Neural cell (in vitro differentiated cells): ENCODE measurements around the gene TSGA10.
"Not testable (repeated sequence)": the region's sequence is repeated elsewhere in the genome, so short reads cannot be mapped to it uniquely, and the experiment has no call there.

Experiments
- EZH2 ChIP-seq: fragments of 200-600, 300-800 bp; shearing (Covaris generic), sonication (generic); IDR thresholded peaks from 2 replicates; pipeline ENCODE4 v1.6.1; 2014; ENCODE audit warnings: antibody characterized with exemption, low read length, borderline replicate concordance, mild to moderate bottlenecking; ENCODE audit not compliant: insufficient read depth, poor library complexity, severe bottlenecking
- MXI1 ChIP-seq: fragments of 450-650 bp; conservative IDR thresholded peaks from 2 replicates; pipeline ENCODE4 v1.6.1; 2014; ENCODE audit warnings: antibody characterized with exemption, mild to moderate bottlenecking; ENCODE audit not compliant: poor library complexity, severe bottlenecking
- TF ChIP-seq, protein P1 (sequence below): fragments of 450-650 bp; IDR thresholded peaks from 2 replicates; pipeline ENCODE4 v1.5.1; 2014; ENCODE audit warnings: antibody characterized with exemption, mild to moderate bottlenecking, moderate library complexity; ENCODE audit not compliant: poor library complexity, severe bottlenecking

GRCh38 chr2:99040736-99041300, 113.9 kb downstream of the TSGA10 start:
- TF ChIP-seq, protein P1, sequence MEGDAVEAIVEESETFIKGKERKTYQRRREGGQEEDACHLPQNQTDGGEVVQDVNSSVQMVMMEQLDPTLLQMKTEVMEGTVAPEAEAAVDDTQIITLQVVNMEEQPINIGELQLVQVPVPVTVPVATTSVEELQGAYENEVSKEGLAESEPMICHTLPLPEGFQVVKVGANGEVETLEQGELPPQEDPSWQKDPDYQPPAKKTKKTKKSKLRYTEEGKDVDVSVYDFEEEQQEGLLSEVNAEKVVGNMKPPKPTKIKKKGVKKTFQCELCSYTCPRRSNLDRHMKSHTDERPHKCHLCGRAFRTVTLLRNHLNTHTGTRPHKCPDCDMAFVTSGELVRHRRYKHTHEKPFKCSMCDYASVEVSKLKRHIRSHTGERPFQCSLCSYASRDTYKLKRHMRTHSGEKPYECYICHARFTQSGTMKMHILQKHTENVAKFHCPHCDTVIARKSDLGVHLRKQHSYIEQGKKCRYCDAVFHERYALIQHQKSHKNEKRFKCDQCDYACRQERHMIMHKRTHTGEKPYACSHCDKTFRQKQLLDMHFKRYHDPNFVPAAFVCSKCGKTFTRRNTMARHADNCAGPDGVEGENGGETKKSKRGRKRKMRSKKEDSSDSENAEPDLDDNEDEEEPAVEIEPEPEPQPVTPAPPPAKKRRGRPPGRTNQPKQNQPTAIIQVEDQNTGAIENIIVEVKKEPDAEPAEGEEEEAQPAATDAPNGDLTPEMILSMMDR: not testable (repeated sequence)
- not testable (repeated sequence) for TF ChIP-seq EZH2, MXI1
